Progenitor cell of endocrine pancreas (in vitro differentiated cells): ENCODE measurements around the gene SPINK4. TPM values are rescaled to one million over a fixed set of nuclear protein-coding genes. Genes with fewer than 3 reads are reported as not detected.

Experiments
- DNase-seq: peaks from one replicate; pipeline ENCODE4 v3.0.0; 2021; ENCODE audit warnings: low spot score; ENCODE audit not compliant: unreplicated experiment
- H3K27ac Mint-ChIP-seq: 2 replicates; pipeline ENCODE4 v1.8.0; 2021; ENCODE audit warnings: mild to moderate bottlenecking, moderate library complexity, mixed read lengths
- H3K27me3 Mint-ChIP-seq: 2 replicates; pipeline ENCODE4 v1.8.0; 2021; ENCODE audit warnings: mixed read lengths
- H3K36me3 Mint-ChIP-seq: 2 replicates; pipeline ENCODE4 v1.8.0; 2022; ENCODE audit warnings: mixed read lengths; ENCODE audit not compliant: insufficient read depth
- H3K4me1 Mint-ChIP-seq: 2 replicates; pipeline ENCODE4 v1.8.0; 2021; ENCODE audit warnings: low read depth, mixed read lengths
- H3K4me3 Mint-ChIP-seq: 2 replicates; pipeline ENCODE4 v1.8.0; 2021; ENCODE audit warnings: low read depth, mild to moderate bottlenecking, moderate library complexity, mixed read lengths
- H3K9me3 Mint-ChIP-seq: 2 replicates; pipeline ENCODE4 v1.8.0; 2021; ENCODE audit warnings: low read depth, mixed read lengths
- long read RNA-seq: library from polyadenylated mRNA; unstranded; transcript quantifications from one replicate; pipeline ENCODE4 v2.0.0, GENCODE V29; 2020
- total RNA-seq: library from RNA; stranded (reverse); gene quantifications from 2 replicates; pipeline ENCODE4 v1.2.1, GENCODE V29; 2021
- TF ChIP-seq, protein P1 (sequence below): fragments of 200-600 bp; sonication (generic); IDR thresholded peaks from one replicate; pipeline ENCODE4 v1.5.0; 2021; ENCODE audit warnings: antibody characterized with exemption, mild to moderate bottlenecking; ENCODE audit not compliant: unreplicated experiment

Gene SPINK4, protein sequence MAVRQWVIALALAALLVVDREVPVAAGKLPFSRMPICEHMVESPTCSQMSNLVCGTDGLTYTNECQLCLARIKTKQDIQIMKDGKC
- 0.91 TPM in 1 of 2 replicates, not detected in the other for total RNA-seq
- long read RNA-seq, result 0 reads

DNA sequence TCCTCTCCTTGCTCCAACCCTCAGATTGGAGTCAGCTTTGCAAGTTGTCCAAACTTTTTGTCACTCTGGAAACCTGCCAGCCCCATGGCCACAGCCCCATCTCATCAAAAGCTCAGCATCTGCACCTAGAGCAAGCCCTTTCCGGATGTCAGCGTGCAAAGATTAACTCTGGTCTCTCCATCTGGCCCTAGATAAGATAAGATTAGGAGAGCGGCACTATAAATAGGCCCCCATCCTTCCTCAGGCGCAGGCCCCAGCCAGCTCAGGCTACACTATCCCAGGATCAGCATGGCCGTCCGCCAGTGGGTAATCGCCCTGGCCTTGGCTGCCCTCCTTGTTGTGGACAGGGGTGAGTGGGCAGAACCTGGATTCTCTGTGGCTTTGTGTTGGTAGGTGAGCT is at the start of gene SPINK4:
Gene SPINK4 (plus strand): TSS at position 247 of the 400 bp plus-strand sequence. CDS start 42 bp downstream, at position 289.
- Mint-ChIP-seq H3K9me3 (no peaks in the 10 kb centered on the region), H3K4me1 (peaks cover 3% of the 10 kb centered on the region), H3K4me3 (no peak within 1 kb of the TSS), H3K27me3 (peaks cover 11% of the 10 kb centered on the region), H3K27ac (no peak within 1 kb of the TSS), H3K36me3 (no peaks in the 10 kb centered on the region)
- TF ChIP-seq, protein P1, sequence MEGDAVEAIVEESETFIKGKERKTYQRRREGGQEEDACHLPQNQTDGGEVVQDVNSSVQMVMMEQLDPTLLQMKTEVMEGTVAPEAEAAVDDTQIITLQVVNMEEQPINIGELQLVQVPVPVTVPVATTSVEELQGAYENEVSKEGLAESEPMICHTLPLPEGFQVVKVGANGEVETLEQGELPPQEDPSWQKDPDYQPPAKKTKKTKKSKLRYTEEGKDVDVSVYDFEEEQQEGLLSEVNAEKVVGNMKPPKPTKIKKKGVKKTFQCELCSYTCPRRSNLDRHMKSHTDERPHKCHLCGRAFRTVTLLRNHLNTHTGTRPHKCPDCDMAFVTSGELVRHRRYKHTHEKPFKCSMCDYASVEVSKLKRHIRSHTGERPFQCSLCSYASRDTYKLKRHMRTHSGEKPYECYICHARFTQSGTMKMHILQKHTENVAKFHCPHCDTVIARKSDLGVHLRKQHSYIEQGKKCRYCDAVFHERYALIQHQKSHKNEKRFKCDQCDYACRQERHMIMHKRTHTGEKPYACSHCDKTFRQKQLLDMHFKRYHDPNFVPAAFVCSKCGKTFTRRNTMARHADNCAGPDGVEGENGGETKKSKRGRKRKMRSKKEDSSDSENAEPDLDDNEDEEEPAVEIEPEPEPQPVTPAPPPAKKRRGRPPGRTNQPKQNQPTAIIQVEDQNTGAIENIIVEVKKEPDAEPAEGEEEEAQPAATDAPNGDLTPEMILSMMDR, result no peak
- DNase-seq, result no peak

GRCh38 chr9:33192493-33193255 is 47.3 kb upstream of the SPINK4 start:
- H3K27me3 Mint-ChIP-seq, result peaks cover 10% of the 10 kb centered on the region
- TF ChIP-seq, protein P1, result no peak
- no peaks in the 10 kb centered on the region for H3K9me3 Mint-ChIP-seq
- no peak overlapping the region for H3K27ac Mint-ChIP-seq
- no peaks in the 10 kb centered on the region for H3K36me3 Mint-ChIP-seq
- H3K4me3 Mint-ChIP-seq, result no peak overlapping the region
- no peaks in the 10 kb centered on the region for H3K4me1 Mint-ChIP-seq
- no peak for DNase-seq

GRCh38 chr9:33193818-33194217 is 46.1 kb upstream of the SPINK4 start:
- H3K4me1 Mint-ChIP-seq, result no peaks in the 10 kb centered on the region
- H3K27ac Mint-ChIP-seq, result no peak overlapping the region
- TF ChIP-seq, protein P1, result no peak
- H3K36me3 Mint-ChIP-seq, result no peaks in the 10 kb centered on the region
- H3K9me3 Mint-ChIP-seq, result no peaks in the 10 kb centered on the region
- H3K27me3 Mint-ChIP-seq, result peaks cover 4% of the 10 kb centered on the region
- no peak for DNase-seq
- H3K4me3 Mint-ChIP-seq, result no peak overlapping the region

DNA sequence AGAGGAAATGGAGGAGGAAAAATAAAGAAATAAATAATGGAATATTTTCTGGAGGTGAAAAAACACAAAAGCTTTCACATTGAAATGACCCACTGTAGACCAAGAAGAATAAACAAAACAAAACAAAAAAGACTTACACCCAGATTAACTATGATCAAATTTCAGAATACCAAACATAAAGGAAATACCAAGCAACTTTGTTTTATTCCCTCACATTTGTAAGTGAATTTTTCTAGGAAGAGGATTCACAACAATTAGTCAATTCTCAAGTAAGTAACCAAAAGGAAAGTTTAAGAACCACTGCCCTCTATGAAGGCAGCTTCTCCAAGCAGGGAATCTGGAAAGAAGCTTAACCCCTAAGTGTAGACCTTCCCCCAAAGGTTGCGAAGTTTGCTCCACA is 43.2 kb upstream of the SPINK4 start:
- H3K27ac Mint-ChIP-seq, result no peak overlapping the region
- no peaks in the 10 kb centered on the region for H3K27me3 Mint-ChIP-seq
- TF ChIP-seq, protein P1, result no peak
- H3K36me3 Mint-ChIP-seq, result no peaks in the 10 kb centered on the region
- no peaks in the 10 kb centered on the region for H3K9me3 Mint-ChIP-seq
- no peak for DNase-seq
- H3K4me3 Mint-ChIP-seq, result no peak overlapping the region
- H3K4me1 Mint-ChIP-seq, result no peaks in the 10 kb centered on the region

GRCh38 chr9:33197279-33198152 is 42.5 kb upstream of the SPINK4 start:
- H3K9me3 Mint-ChIP-seq, result no peaks in the 10 kb centered on the region
- no peak overlapping the region for H3K27ac Mint-ChIP-seq
- no peak overlapping the region for H3K4me3 Mint-ChIP-seq
- TF ChIP-seq, protein P1, result no peak
- no peaks in the 10 kb centered on the region for H3K4me1 Mint-ChIP-seq
- DNase-seq, result no peak
- no peaks in the 10 kb centered on the region for H3K36me3 Mint-ChIP-seq
- H3K27me3 Mint-ChIP-seq, result no peaks in the 10 kb centered on the region
